Activated CD4-positive, alpha-beta T cell treated with anti-CD3 and anti-CD28 coated beads for 4 hours (primary cell): ENCODE results near the gene SLC16A2.
"Not testable (repeated sequence)": the region's sequence is repeated elsewhere in the genome, so short reads cannot be mapped to it uniquely, and the experiment has no call there.

ENCODE experiments used
- DNase-seq, 2 donors: peaks; one replicate each; pipeline ENCODE4 v3.0.0-alpha.2; 2020

SLC16A2 gene

GRCh38 chrX:74510401-74510800, 89.1 kb downstream of the SLC16A2 start:
- DNase-seq, result no peak

DNA sequence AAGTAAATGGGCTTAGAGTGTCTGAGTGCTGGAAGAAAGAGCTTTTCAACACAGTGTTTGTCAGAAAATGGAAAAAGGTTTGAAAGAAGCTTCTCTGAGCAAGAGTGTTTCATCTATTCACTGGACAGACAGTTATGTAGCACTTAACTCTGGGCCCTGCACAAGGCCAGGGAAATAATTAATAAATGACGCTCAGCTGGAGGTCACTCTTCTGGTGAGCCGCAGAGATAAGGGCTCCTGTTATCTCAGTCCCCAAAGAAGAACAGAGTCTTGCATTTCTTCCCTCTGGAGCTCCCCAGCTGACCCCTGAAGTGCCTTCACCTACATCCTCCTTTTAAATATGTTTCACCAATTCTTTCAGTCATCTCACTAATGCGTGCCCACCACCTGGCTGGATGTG, 90.4 kb downstream of the SLC16A2 start:
- DNase-seq, result no peak

DNA sequence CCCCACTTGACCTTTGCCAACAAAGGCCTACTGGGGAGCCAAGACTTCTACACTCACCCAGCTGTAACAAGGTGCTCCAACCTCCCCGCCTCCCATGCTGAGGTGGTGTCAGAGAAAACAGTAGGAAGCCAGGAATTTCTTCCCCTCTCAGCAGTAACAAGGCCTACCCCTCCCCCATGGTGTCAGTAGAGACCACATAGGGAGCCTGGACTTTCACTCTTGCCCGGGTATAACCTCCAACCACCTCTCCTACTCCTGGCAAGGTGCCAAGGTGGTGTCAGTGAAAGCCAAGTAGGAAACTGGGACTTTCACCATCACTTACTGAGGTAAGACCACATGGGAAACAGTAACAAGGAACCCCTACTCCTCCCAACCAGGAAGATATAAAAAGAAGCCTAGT, 93.1 kb downstream of the SLC16A2 start:
- DNase-seq, result no peak

DNA sequence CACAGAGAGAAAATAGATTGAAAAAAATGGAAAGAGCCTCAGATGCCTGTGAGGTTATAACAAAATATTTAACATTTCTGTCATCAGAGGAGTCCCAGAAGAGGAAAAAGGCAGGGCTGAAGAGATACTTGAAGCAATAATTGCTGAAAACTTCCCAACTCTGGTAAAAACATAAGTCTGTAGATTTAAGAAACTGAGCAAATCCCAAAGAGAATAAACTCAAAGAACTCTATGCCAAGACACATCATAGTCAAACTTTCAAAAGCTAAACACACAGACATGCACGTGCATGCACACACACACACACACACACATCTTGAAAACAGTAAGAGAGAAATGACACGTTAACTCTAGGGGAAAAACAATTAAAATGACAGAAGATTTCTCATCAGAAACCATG, 94.1 kb downstream of the SLC16A2 start:
- DNase-seq, result no peak

GRCh38 chrX:74516013-74516412, 94.7 kb downstream of the SLC16A2 start:
- not testable (repeated sequence) for DNase-seq

DNA sequence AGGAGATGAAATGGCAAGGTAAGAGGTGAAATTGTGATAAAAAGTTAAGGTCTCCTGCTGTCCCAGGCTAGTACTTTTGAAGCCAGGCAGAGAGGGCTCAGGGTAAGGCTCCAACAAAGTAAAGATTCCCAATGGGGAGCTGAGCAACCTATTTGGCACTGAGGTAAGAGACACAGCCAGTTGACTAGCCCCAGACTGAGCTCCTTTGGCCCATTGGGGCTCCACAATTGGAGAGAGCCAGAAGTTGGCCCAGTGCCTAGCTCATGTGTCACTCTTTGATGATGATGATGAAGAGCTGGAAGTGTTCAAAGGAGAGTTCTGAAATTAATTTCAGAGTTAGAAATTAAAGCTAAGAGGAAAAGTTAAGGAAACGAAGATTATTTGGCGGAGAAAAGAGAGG, 98.6 kb downstream of the SLC16A2 start:
- no peak for DNase-seq

- no peak for DNase-seq
Measured at GRCh38 chrX:74520291-74520690, 99.0 kb downstream of the SLC16A2 start.

- no peak for DNase-seq
Measured at GRCh38 chrX:74520896-74521295, 99.6 kb downstream of the SLC16A2 start.

GRCh38 chrX:74521961-74522751, 100.9 kb downstream of the SLC16A2 start:
- DNase-seq, result no peak

DNA sequence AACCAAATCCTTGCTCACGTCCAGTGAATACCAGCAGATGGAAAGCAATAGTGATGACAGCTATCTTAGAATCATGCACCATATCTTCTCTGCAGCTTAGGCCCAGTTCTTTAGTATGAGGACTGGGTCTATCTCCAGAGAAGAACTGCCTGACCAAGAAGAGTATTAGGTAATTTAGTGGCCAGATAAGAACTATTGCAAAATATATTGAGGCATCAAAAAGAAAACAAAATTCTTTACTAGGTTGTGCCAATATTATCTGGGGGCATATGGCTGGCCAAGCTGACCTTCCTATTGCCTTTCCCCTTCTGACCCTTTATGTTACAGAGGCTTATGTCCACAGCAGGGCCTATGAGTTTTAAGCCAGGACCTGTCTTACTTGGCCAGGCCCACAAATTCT, 101.9 kb downstream of the SLC16A2 start:
- no peak for DNase-seq

GRCh38 chrX:74523870-74524735, 102.8 kb downstream of the SLC16A2 start:
- DNase-seq, result no peak

GRCh38 chrX:74525116-74525515, 103.8 kb downstream of the SLC16A2 start:
- DNase-seq, result no peak

GRCh38 chrX:74526764-74527163, 105.5 kb downstream of the SLC16A2 start:
- DNase-seq, result no peak

DNA sequence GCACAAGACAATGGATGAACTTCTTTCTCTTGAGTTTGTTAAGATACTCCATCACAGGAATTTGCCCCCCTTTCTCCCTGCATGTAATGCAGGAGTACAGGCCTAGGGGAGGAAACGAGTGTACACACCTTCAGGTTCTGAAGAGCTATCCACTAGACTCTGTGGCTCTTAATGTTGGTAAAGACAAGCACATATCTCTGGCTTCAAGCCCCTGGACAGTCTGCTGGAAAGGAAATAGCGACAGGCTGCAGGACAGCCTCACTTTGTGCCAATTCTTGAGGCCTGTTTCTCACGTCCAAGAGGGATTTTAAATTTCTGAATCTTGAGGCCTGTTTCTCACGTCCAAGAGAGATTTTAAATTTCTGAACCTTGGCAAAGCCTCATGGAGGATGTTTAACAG, 106.1 kb downstream of the SLC16A2 start:
- DNase-seq, result no peak

GRCh38 chrX:74529311-74529710, 108.0 kb downstream of the SLC16A2 start:
- DNase-seq, result no peak

DNA sequence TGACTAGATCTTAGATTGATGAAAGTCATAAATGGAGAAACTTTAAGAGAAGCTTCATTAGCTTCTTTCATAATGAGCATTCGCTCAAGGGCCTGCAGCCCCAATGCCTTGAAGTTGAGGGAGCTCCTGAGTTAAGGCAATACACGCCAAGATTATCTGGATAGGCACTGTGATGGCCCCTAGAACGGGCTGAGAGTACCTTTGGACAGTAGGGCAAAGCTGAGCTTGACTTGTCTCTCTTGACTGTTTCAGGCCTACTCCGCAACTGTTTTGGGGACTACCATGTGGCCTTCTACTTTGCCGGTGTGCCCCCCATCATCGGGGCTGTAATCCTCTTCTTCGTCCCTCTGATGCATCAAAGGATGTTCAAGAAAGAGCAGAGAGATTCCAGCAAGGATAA, 109.8 kb downstream of the SLC16A2 start:
- no peak for DNase-seq

DNA sequence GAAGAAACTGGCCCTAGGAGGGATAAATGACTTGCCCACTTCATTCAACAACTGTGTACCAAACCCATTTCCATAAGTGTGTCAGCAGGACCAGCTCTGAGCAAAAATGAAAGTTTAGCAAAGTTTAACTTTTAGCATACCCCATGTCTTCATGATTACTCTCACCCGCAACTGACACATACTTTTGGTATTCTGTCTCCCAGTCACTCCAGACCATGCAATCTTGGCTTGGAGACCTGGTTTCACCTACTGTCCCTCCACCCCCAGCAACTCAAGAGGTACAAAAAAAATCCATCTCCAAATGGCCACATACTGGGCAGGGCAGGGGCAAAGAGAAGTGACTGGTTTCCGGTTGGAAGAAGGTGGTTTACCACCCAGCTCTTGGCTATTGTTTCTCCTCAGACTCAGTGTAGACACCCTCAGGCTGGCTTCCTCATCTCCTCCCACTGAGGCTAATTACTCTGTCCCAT, 113.3 kb downstream of the SLC16A2 start:
- DNase-seq, result no peak

DNA sequence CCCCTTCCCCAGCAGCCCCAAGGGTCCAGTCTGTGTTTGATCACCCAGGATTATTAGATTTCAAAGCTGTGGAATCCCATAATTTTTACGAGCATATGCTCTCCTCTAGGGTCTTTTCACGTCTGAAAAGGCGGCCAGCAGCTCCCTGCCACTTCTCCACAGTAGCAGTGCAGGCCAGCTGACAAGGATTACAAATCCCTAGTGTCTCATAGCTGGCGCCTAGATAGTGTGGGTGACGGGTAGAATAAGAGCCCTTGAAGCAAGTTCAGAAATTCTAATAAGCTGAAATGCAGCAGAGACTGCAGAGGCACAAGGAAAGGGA, 113.8 kb downstream of the SLC16A2 start:
- no peak for DNase-seq

- DNase-seq, result peak; percentile 24 to 25
Measured at GRCh38 chrX:74535408-74536151, 114.3 kb downstream of the SLC16A2 start.

GRCh38 chrX:74536152-74536831, 115.0 kb downstream of the SLC16A2 start:
- peak; percentile 6 to 13 for DNase-seq

- peak in 1 of 2 donors; percentile 1 for DNase-seq
Measured at GRCh38 chrX:74536832-74537371, 115.6 kb downstream of the SLC16A2 start.

- DNase-seq, result no peak
Measured at GRCh38 chrX:74540635-74541249, 119.4 kb downstream of the SLC16A2 start.
